Thyroid gland (tissue), 4 donors: Measurements from ENCODE around the gene ZNF622. TPM values are rescaled to one million over a fixed set of nuclear protein-coding genes. Genes with fewer than 3 reads are reported as not detected.
"Not testable (repeated sequence)": the region's sequence is repeated elsewhere in the genome, so short reads cannot be mapped to it uniquely, and the experiment has no call there.

Experiments used
- DNase-seq, 2 donors: peaks; one replicate each; pipeline ENCODE4 v3.0.0-alpha.2; 2019
- H3K27ac ChIP-seq, 3 donors: fragments of 200-600 bp; sonication (generic); 1 replicate in 2 of 3; 2 replicates in 1 of 3; pipeline ENCODE4 v1.5.1; 2016 to 2019; ENCODE audit warnings: mild to moderate bottlenecking in 1 of 3, moderate library complexity in 1 of 3
- H3K27me3 ChIP-seq: fragments of 200-600 bp; sonication (generic); one replicate; pipeline ENCODE4 v1.5.1; 2019
- H3K36me3 ChIP-seq, 2 donors: fragments of 200-600 bp; sonication (generic); one replicate each; pipeline ENCODE4 v1.5.1; 2016 to 2019
- H3K4me1 ChIP-seq, 2 donors: fragments of 200-600 bp; sonication (generic); one replicate each; pipeline ENCODE4 v1.5.1; 2017 to 2019
- H3K4me3 ChIP-seq, 3 donors: fragments of 200-600 bp; sonication (generic); replicated peaks in 1 of 3; 1 replicate in 2 of 3; 2 replicates in 1 of 3; pipeline ENCODE4 v1.5.1; 2016; ENCODE audit warnings: mild to moderate bottlenecking in 1 of 3
- H3K9me3 ChIP-seq: fragments of 200-600 bp; sonication (generic); one replicate; pipeline ENCODE4 v1.5.1; 2017
- CTCF ChIP-seq, 6 experiments: fragments of 200-600 bp in 3 of 6; fragments of 450-650 bp in 3 of 6; sonication (generic) in 3 of 6; IDR thresholded peaks; one replicate each; pipeline ENCODE4 v1.5.1; 2016 to 2019; ENCODE audit warnings: antibody characterized with exemption in 6 of 6, mild to moderate bottlenecking in 2 of 6, inconsistent platforms in 1 of 6, moderate library complexity in 1 of 6
- POLR2A ChIP-seq, 2 donors: fragments of 450-650 bp; IDR thresholded peaks; one replicate each; pipeline ENCODE4 v1.6.1; 2017; ENCODE audit warnings: antibody characterized with exemption in 2 of 2, mild to moderate bottlenecking in 2 of 2, moderate library complexity in 1 of 2
- WGBS, 2 donors: methylation state at CpG; one replicate each; pipeline ENCODE4 v1.1.5; 2017; 5-methylcytosine and 5-hydroxymethylcytosine counted together
- intact Hi-C: fragments of 100-400 bp; cut with DNase I; formaldehyde crosslinking; loops from one replicate; pipeline ENCODE4 v1.15.1; 2023
- total RNA-seq, 4 donors: library from RNA; depleted of rRNA; stranded (reverse); fragments of >200 nt; gene quantifications; one replicate each; pipeline ENCODE4 v1.2.3, GENCODE V29; 2016

ZNF622 gene
- total RNA-seq, 4 donors from 2014 or later, result 24.3 to 30.9 (median 28.1) TPM

- Histone ChIP-seq H3K27ac (no peak overlapping the region), H3K4me3 (no peak overlapping the region), H3K4me1 (no peaks in the 10 kb centered on the region), H3K36me3 (peaks cover 37% of the 10 kb centered on the region in 2 donors), H3K27me3 (no peaks in the 10 kb centered on the region), H3K9me3 (no peaks in the 10 kb centered on the region)
- TF ChIP-seq CTCF (IDR thresholded peaks at IDR 0.05), result no peak
- TF ChIP-seq POLR2A (IDR thresholded peaks at IDR 0.05), result no peak
- 92 to 95% methylated on average over 5 of the region's 5 CpGs for WGBS, 2 donors
- DNase-seq, result no peak
- intact Hi-C loops, result no loop called here
Observed at GRCh38 chr5:16446993-16447392, 18.6 kb downstream of the ZNF622 start.

GRCh38 chr5:16437977-16438376 lies 27.6 kb downstream of the ZNF622 start:
- Histone ChIP-seq H3K36me3 (no peaks in the 10 kb centered on the region), H3K27ac (no peak overlapping the region), H3K27me3 (no peaks in the 10 kb centered on the region), H3K9me3 (no peaks in the 10 kb centered on the region), H3K4me3 (no peak overlapping the region), H3K4me1 (no peaks in the 10 kb centered on the region)
- WGBS, 2 donors, result 50 to 79% methylated on average over 1 of the region's 1 CpG
- intact Hi-C loops, result no loop called here
- no peak for DNase-seq
- TF ChIP-seq POLR2A (IDR thresholded peaks at IDR 0.05), result no peak
- TF ChIP-seq CTCF (IDR thresholded peaks at IDR 0.05), result no peak

GRCh38 chr5:16436065-16436682 lies 29.4 kb downstream of the ZNF622 start:
- H3K4me3 ChIP-seq, H3K4me1 ChIP-seq, intact Hi-C loops, DNase-seq, H3K36me3 ChIP-seq, H3K9me3 ChIP-seq, H3K27ac ChIP-seq, H3K27me3 ChIP-seq: not testable (repeated sequence)
- 87 to 88% methylated on average over 10 to 19 of the region's 28 CpGs for WGBS, 2 donors

- 62 to 75% methylated on average over 2 of the region's 2 CpGs for WGBS, 2 donors
- DNase-seq, result no peak
Observed at GRCh38 chr5:16431490-16431889, 34.1 kb downstream of the ZNF622 start.

GRCh38 chr5:16430349-16431089 lies 35.1 kb downstream of the ZNF622 start:
- no peaks in the 10 kb centered on the region for H3K27me3 ChIP-seq
- H3K27ac ChIP-seq, result no peak overlapping the region
- no peaks in the 10 kb centered on the region for H3K4me1 ChIP-seq
- H3K9me3 ChIP-seq, result no peaks in the 10 kb centered on the region
- no peaks in the 10 kb centered on the region for H3K36me3 ChIP-seq
- DNase-seq, result no peak
- WGBS, 2 donors, result 77 to 79% methylated on average over 7 of the region's 7 CpGs
- H3K4me3 ChIP-seq, result no peak overlapping the region
- intact Hi-C loops, result no loop called here
- TF ChIP-seq POLR2A (IDR thresholded peaks at IDR 0.05), result no peak

More at GRCh38 chr5:16431490-16431889, 34.1 kb downstream of the ZNF622 start:
- Histone ChIP-seq H3K9me3 (no peaks in the 10 kb centered on the region), H3K27me3 (no peaks in the 10 kb centered on the region), H3K4me1 (no peaks in the 10 kb centered on the region), H3K4me3 (no peak overlapping the region), H3K27ac (no peak overlapping the region), H3K36me3 (no peaks in the 10 kb centered on the region)
- no peak for TF ChIP-seq POLR2A (IDR thresholded peaks at IDR 0.05)
- TF ChIP-seq CTCF (IDR thresholded peaks at IDR 0.05), result no peak
- intact Hi-C loops, result no loop called here

- intact Hi-C loops, result no loop called here
- TF ChIP-seq POLR2A (IDR thresholded peaks at IDR 0.05) (no peak), CTCF (IDR thresholded peaks at IDR 0.05) (no peak)
- Histone ChIP-seq H3K4me1 (no peaks in the 10 kb centered on the region), H3K27ac (no peak overlapping the region), H3K36me3 (no peaks in the 10 kb centered on the region), H3K9me3 (no peaks in the 10 kb centered on the region), H3K4me3 (no peak overlapping the region), H3K27me3 (no peaks in the 10 kb centered on the region)
- DNase-seq, result no peak
- WGBS, 2 donors, result 83 to 91% methylated on average over 4 of the region's 4 CpGs
Observed at GRCh38 chr5:16428359-16428758, 37.2 kb downstream of the ZNF622 start.
